Activated naive CD8-positive, alpha-beta T cell treated with anti-CD3 and anti-CD28 coated beads, Interleukin-2, amount 50 U/mL, for 16 hours (primary cell): ENCODE data around the gene PRSS3.
"Not testable (repeated sequence)": the region's sequence is repeated elsewhere in the genome, so short reads cannot be mapped to it uniquely, and the experiment has no call there.

Experiments used
- DNase-seq: peaks from one replicate; pipeline ENCODE4 v3.0.0-alpha.2; 2020; ENCODE audit warnings: low read depth, low spot score

PRSS3 gene

DNA sequence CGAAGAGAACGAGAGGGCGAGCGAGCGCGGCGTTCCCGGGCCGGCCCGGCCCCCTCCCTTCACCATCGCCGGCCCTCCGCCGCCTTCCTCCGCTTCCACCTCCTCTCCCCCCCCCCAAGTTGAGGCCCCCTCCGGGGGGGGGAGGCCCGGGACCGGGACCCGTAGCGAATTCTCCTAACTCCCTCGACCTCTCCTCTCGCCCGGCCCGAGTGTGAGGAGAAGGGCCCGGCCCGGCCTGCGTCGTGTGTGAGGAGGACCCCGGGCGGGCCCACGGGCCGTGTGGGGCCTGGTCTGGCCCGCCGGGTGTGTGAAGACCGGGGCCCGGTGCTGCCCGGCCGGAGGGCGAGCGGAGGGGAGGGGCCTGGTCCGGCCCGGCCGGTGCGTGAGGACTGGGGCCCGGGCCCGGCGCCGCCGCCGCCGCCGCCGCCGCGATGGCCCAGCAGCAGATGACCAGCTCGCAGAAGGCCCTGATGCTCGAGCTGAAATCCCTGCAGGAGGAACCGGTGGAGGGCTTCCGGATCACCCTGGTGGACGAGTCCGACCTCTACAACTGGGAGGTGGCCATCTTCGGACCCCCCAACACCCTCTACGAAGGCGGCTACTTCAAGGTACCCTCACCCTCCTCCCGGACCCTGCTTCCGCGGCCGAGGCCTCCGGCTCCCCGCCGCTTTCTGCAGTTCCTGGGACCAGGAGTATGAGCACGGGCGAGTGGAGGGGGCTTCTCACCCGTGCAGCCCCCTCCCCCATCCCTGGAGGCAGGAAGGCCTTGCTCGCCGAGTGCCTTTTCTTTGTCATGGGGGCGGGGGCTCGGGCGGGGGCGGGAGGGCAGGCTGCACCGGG is 22.2 kb downstream of the PRSS3 start:
- DNase-seq, result no peak

DNA sequence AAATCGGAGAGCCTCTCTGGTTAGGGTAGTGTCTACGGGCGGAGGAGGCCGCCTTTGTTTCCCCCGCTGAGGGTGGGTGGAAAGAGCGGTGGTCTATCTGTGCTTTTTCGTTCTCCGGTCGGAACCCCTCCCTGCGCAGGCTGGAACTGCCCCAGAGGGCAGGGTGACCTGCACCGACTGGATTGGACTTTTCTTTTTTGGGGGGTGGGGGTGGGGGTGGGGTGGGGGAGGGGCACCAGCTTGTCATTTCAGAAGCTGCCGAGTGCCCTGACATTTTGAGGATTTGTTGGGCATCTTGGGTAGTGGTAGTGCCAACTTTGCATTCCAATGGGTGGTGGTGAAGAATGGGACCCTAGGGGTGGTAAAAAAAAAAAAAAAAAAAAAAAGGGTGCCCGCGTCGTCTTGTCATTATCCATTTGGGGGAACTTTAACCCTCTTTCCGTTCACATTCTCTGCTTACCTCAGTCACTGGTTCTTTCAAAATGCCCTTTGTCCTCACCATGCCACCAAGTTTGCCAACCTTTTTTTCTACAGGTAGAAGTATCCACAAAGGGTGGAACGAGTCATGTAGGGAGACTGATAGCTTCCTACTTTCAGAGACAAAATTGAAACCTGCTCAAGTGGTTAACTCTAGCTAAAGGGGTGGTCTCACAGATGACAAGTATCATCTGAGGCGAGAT is 22.9 kb downstream of the PRSS3 start:
- DNase-seq, result no peak

DNA sequence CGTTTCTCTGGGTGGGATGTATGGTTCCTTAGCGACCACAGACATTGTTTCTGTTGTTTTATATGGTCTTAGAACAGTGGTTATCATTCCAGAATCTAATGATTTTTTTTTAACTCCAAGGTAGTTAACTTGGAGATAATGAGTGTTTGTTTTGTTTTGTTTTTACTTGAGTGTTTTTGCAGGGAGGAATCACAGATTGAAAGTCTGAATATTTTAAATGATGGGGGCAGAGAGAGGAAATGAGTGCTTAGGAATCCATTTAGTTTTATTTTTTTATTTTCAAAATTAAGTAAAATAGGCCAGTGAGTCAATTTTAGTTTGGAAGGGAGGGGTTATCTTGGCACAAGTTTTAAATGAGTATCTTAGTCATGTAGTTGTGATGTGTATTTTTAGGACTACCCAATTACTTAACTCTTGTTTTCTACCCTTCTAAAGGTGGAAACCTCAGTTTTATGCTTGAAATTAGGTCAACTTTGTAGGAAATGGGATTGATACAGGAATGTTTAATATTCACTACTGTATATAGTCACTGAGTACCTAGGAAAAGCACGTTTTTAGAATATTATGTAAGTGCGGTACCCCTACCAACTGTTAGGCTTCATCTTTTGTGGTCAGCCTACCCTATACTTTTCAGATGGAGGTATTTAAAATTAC is 23.6 kb downstream of the PRSS3 start:
- no peak for DNase-seq

DNA sequence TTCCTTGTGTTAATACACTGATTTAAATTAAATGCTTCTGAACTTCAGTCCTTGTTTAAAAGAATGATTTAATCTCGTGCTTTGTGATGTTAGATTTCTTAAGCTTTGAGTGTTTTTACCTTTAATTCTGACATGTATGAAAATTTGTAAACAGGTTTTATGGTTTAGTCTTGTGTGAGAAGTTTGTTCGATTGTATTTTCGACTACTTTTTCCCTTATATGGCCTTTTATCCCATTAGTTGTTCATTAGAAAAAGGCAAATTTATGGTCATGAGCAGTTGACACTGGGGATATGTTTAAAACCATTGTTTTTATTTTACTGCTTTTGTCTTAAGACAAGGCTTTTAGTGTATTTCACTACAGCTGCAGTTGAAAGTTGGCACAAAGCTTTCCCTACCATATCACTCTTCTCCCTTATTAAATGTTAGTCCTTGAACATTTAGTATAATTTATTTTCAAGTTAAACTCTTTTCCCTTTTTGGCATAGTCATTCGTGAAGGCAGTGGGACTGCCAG is 24.9 kb downstream of the PRSS3 start:
- no peak for DNase-seq

DNA sequence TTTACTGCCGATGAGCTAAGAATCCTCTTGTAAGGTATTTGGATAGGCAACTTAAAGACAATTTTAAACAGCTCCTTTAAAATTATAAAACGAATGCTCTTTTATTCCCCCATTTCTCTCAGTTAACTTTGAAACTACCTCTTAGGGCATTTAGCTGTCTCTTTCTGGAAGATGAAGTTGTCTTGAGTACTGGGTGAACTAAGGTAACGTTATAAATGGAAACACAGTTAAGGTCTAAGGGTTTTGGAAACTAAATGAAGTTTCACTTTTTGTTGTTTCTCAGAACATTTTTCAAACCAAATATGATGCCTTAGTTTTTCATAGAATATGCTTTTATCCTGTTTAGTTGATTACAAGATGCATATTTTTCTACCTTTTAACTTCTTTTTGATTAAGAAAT is 28.4 kb downstream of the PRSS3 start:
- DNase-seq, result no peak

DNA sequence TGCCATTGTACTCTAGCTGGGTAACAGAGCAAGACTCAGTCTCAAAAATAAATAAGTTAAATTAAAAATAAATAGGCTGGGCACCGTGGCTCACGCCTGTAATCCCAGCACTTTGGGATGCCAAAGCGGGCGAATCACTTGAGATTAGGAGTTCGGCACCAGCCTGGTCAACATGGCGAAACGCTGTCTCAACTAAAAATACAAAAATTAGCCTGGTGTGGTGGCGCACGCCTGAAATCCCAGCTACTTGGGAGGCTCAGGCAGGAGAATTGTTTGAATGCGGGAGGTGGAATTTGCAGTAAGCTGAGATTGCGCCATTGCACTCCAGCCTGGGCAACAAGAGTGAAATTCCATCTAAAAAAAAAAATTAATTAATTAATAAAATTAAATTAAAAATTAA is 31.9 kb downstream of the PRSS3 start:
- DNase-seq, result not testable (repeated sequence)

DNA sequence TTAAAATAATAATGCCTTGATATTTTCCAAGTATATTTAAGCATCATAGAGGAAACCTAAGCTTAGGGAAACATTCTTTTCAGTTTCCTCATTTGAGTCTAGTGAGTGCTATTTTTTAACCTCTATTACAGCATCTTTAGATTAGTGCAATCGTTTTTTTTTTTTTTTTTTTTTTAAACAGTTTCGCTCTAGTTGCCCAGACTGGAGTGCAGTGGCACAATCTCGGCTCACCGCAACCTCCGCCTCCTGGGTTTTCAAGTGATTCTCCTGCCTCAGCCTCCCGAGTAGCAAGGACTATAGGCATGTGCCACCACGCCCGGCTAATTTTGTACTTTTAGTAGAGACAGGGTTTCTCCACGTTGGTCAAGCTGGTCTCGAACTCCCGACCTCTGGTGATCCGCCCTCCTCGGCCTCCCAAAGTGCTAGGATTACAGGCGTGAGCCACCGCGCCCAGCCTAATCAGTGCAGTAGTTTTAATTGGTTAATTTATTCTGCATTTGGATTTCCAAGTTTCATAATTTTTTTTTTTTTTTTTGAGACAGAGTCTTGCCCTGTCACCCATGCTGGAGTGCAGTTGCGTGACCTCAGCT is 34.4 kb downstream of the PRSS3 start:
- DNase-seq, result not testable (repeated sequence)

DNA sequence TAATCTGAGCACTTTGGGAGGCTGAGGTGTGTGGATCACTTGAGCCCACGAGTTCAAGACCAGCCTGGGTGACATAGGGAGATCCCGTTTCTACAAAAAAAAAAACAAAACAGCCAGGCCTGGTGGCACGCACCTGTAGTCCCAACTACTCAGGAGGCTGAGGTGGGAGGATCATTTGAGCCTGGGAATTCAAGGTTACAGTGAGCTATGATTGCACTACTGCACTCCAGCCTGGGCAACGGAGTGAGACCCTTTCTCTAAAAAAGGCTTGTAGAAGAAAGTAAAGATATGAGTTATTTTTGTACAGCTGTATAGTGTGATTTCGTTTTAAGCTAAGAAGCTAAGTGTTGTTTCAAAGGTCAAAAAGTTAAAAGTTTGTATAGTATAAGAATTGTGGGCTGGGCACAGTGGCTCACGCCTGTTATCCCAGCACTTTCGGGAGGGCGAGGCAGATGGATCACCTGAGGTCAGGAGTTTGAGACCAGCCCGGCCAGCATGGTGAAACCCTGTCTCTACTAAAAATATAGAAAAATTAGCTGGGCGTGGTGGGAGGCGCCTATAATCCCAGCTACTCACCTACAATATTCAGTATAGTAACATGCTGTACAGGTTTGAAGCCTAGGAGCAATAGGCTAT is 40.4 kb downstream of the PRSS3 start:
- DNase-seq, result no peak

DNA sequence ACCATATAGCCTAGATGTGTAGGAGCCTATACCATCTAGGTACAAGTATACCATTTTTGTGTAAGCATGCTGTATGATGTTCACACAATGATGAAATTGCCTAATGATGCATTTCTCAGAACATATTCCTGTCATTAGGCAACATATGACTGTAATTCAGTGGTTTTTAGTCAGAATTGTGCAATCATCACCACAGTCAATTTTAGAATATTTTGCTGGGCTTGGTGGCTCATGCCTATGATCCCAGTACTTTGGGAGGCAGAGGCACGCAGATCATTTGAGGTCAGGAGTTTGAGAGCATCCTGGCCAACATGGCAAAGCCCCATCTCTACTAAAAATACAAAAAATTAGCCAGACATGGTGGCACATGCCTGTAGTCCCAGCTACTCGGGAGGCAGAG is 40.9 kb downstream of the PRSS3 start:
- DNase-seq, result not testable (repeated sequence)

DNA sequence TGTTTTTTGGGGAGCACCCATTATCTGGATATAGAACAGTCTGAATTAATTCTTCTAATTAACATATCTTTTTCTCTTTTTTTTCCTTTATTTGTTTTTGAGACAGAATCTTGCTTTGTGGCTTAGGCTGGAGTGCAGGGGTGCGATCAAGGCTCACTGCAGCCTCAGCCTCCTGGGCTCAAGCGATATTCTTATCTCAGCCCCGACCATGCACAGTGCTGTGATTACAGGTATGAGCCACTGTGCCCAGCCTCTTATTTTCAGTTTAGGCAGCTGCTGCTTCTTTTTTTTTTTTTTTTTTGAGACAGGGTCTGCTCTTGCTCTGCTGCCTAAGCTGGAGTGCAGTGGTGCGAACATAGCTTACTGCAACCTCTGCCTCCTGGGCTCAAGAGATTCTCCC is 41.8 kb downstream of the PRSS3 start:
- no peak for DNase-seq

DNA sequence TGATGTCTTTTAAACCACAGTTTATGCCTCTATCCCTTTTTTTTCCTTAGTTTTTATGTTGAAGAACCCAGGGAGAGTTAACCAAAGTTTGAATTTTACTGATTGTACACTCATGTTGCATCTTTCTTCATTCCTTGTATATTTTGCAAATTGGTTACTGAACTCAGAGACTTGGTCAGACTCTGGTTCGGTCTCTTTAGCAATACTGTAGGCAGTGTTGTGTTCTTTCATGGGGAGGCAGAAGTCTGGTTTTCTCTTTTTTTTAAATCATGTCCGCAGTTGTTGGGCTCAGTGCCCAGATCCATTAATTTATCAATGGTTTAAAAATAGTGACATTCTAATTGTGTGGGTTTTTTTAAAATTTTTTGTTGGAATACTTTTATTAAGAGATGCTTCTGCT is 45.0 kb downstream of the PRSS3 start:
- no peak for DNase-seq

DNA sequence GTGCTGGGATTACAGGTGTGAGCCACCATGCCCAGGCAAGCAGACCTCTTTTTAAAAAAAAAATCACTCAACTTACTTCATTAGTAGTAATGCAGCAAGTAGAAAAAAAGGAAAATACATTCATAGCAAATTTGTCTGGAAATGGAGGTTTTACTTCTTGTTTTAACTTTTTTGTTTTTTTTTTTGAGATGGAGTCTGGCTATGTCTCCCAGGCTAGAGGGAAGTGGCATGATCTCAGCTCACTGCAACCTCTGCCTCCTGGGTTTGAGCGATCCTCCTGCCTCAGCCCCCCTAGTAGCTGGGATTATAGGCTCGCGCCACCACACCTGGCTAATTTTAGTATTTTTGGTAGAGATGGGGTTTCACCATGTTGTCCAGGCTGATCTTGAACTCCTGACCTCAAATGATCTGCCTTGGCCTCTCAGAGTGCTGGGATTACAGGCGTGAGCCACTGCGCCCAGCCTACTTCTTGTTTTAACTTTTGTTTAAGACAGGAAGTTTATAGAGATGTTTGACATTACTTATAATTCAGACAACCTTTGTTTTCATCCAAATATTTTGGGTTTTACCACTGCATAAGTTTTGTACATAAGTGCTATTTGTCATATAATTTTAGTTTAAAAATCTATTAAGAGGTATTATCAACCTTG is 48.1 kb downstream of the PRSS3 start:
- DNase-seq, result no peak

DNA sequence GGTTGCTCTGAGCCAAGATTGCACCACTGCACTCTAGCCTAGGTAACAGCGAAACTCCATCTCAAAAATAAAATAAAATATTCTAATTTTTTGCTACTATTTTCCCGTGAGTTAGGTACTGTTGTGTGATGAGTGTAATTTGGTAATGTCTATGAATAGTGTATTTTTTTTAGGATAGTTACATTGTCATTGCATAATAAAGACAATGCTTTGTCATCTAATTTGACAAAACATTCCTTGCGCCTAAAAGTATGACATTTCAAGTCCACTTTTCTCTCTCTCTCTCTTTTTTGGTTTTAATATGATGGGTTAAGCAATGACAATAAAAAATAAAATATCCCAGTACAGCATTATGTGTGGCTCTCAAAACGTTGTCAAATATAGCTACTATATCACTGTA is 50.9 kb downstream of the PRSS3 start:
- DNase-seq, result no peak

DNA sequence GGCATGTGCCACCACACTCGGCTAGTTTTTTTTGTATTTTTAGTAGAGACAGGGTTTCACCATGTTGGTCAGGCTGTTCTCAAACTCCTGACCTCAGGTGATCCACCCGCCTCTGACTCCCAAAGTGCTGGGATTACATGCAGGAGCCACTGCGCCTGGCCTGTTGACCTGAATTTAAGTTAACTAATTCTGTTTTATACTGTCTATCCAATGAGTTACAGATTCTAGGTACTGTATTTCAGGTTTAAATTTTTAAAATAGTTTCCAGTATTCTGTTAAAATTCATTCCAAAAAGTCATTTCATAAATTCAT is 52.5 kb downstream of the PRSS3 start:
- not testable (repeated sequence) for DNase-seq
